ENCODE data around the gene SOCS2. TPM values are rescaled to one million over a fixed set of nuclear protein-coding genes. Genes with fewer than 3 reads are reported as not detected.

Gene SOCS2
- polyA plus RNA-seq, 1 experiment, result 87.5 TPM

- Histone ChIP-seq H3K4me3 (ENCODE audit: low read depth, low read length) (no peak overlapping the region), H3K36me3 (ENCODE audit: control insufficient read depth, insufficient read depth, low read length) (no peaks in the 10 kb centered on the region), H3K27me3 (ENCODE audit: control insufficient read depth, insufficient read depth, low read length) (no peaks in the 10 kb centered on the region)
- no peak for DNase-seq (ENCODE audit: low read depth)
- ChIA-PET POLR2A (no interaction called here), CTCF (no interaction called here)
- no peak for TF ChIP-seq CTCF (IDR thresholded peaks at IDR 0.05; ENCODE audit: insufficient read depth, low read depth, low read length)
Measured at GRCh38 chr12:93593843-93594242, 21.4 kb downstream of the SOCS2 start.

GRCh38 chr12:93594766-93595311 is 22.4 kb downstream of the SOCS2 start:
- POLR2A ChIA-PET, result interaction anchor here (0.6 kb wide), 1 partner anchor 292 kb away, joined by 3 read pairs; no protein-coding TSS in a partner anchor
- CTCF ChIA-PET, result interaction anchor here (1.0 kb wide), 1 partner anchor 506 kb away, joined by 3 read pairs; no protein-coding TSS in a partner anchor

GRCh38 chr12:93595351-93595750 is 22.9 kb downstream of the SOCS2 start:
- Histone ChIP-seq H3K4me3 (ENCODE audit: low read depth, low read length) (no peak overlapping the region), H3K36me3 (ENCODE audit: control insufficient read depth, insufficient read depth, low read length) (no peaks in the 10 kb centered on the region), H3K27me3 (ENCODE audit: control insufficient read depth, insufficient read depth, low read length) (no peaks in the 10 kb centered on the region)
- ChIA-PET POLR2A (interaction anchor here (0.6 kb wide), 1 partner anchor 292 kb away, joined by 3 read pairs; no protein-coding TSS in a partner anchor), CTCF (interaction anchor here (1.0 kb wide), 1 partner anchor 506 kb away, joined by 3 read pairs; no protein-coding TSS in a partner anchor)
- DNase-seq (ENCODE audit: low read depth), result no peak
- TF ChIP-seq CTCF (IDR thresholded peaks at IDR 0.05; ENCODE audit: insufficient read depth, low read depth, low read length), result no peak

More at GRCh38 chr12:93594766-93595311, 22.4 kb downstream of the SOCS2 start:
- H3K4me3 ChIP-seq (ENCODE audit: low read depth, low read length), result no peak overlapping the region
- no peak for DNase-seq (ENCODE audit: low read depth)
- no peaks in the 10 kb centered on the region for H3K36me3 ChIP-seq (ENCODE audit: control insufficient read depth, insufficient read depth, low read length)
- TF ChIP-seq CTCF (IDR thresholded peaks at IDR 0.05; ENCODE audit: insufficient read depth, low read depth, low read length), result no peak
- H3K27me3 ChIP-seq (ENCODE audit: control insufficient read depth, insufficient read depth, low read length), result no peaks in the 10 kb centered on the region

- CTCF ChIA-PET, result no interaction called here
- no peak for DNase-seq (ENCODE audit: low read depth)
- Histone ChIP-seq H3K36me3 (ENCODE audit: control insufficient read depth, insufficient read depth, low read length) (no peaks in the 10 kb centered on the region), H3K27me3 (ENCODE audit: control insufficient read depth, insufficient read depth, low read length) (no peaks in the 10 kb centered on the region), H3K4me3 (ENCODE audit: low read depth, low read length) (no peak overlapping the region)
- TF ChIP-seq CTCF (IDR thresholded peaks at IDR 0.05; ENCODE audit: insufficient read depth, low read depth, low read length), result no peak
- POLR2A ChIA-PET, result no interaction called here
Measured at GRCh38 chr12:93597608-93598007, 25.1 kb downstream of the SOCS2 start.

GRCh38 chr12:93599192-93599591 is 26.7 kb downstream of the SOCS2 start:
- no peak for DNase-seq (ENCODE audit: low read depth)
- ChIA-PET CTCF (no interaction called here), POLR2A (no interaction called here)
- Histone ChIP-seq H3K27me3 (ENCODE audit: control insufficient read depth, insufficient read depth, low read length) (no peaks in the 10 kb centered on the region), H3K36me3 (ENCODE audit: control insufficient read depth, insufficient read depth, low read length) (no peaks in the 10 kb centered on the region), H3K4me3 (ENCODE audit: low read depth, low read length) (no peak overlapping the region)
- no peak for TF ChIP-seq CTCF (IDR thresholded peaks at IDR 0.05; ENCODE audit: insufficient read depth, low read depth, low read length)
